Measurements from ENCODE around the gene TDRKH. TPM values are rescaled to one million over a fixed set of nuclear protein-coding genes. Genes with fewer than 3 reads are reported as not detected.

The TDRKH gene
- total and polyA plus RNA-seq, 2 experiments from 2014 or later = 10.2 to 25.6 TPM

- no peaks in the 10 kb centered on the region for H3K27me3 Mint-ChIP-seq (ENCODE audit: insufficient read depth, low read depth, poor library complexity)
- H3F3A ChIP-seq (replicated peaks; ENCODE audit: low read depth) = no peaks in the 10 kb centered on the region
- no peak overlapping the region for H3K27ac Mint-ChIP-seq
- H3K4me3 Mint-ChIP-seq = no peak overlapping the region
- H3K27me3 ChIP-seq (ENCODE audit: insufficient read depth) = no peaks in the 10 kb centered on the region
- H3K4me2 ChIP-seq = no peak overlapping the region
- H3K9me3 Mint-ChIP-seq = no peaks in the 10 kb centered on the region
- peaks cover 29% of the 10 kb centered on the region for H3K36me3 Mint-ChIP-seq (ENCODE audit: low read depth)
- TF ChIP-seq EZH2phosphoT487 (IDR thresholded peaks at IDR 0.05; ENCODE audit: unreplicated experiment) (no peak), REST (IDR thresholded peaks at IDR 0.05; ENCODE audit: unreplicated experiment) (no peak), STAT1 (IDR thresholded peaks at IDR 0.05; ENCODE audit: unreplicated experiment) (no peak), ZNF114 (CRISPR knock-in tag; IDR thresholded peaks at IDR 0.05) (no peak), NANOG (IDR thresholded peaks at IDR 0.05; ENCODE audit: borderline replicate concordance) (no peak), CREB1 (CRISPR knock-in tag; IDR thresholded peaks at IDR 0.05; ENCODE audit: low read depth) (no peak), ETS1 (IDR thresholded peaks at IDR 0.05) (no peak), EZH2 (IDR thresholded peaks at IDR 0.05; ENCODE audit: low read depth, unreplicated experiment) (no peak), CTCF (conservative IDR thresholded peaks at IDR 0.05; ENCODE audit: low read depth in 2 of 2) (no peak), ZNF462 (CRISPR knock-in tag; IDR thresholded peaks at IDR 0.05) (no peak), ZNF331 (CRISPR knock-in tag; IDR thresholded peaks at IDR 0.05; ENCODE audit: low read depth) (no peak), POLR2AphosphoS5 (IDR thresholded peaks at IDR 0.05; ENCODE audit: low read depth) (no peak), JUNB (IDR thresholded peaks at IDR 0.05; ENCODE audit: unreplicated experiment) (no peak)
- H2AFZ ChIP-seq = no peak overlapping the region
- H3K79me2 ChIP-seq (replicated peaks; ENCODE audit: insufficient read depth) = no peaks in the 10 kb centered on the region
- no peak overlapping the region for H3K4me3 ChIP-seq
- no peaks in the 10 kb centered on the region for H4K20me1 ChIP-seq (replicated peaks; ENCODE audit: insufficient read depth)
- no peak for DNase-seq (ENCODE audit: low spot score)
- no peak overlapping the region for H3K27ac ChIP-seq (ENCODE audit: low read depth)
- ATAC-seq = no peak
- H3K4me1 ChIP-seq (ENCODE audit: insufficient read depth) = no peaks in the 10 kb centered on the region
- peaks cover 11% of the 10 kb centered on the region; the same call in 1 of the 2 replicates for H3K36me3 ChIP-seq (ENCODE audit: insufficient read depth)
- no peaks in the 10 kb centered on the region for H3K4me1 Mint-ChIP-seq
- H3K9me2 ChIP-seq (ENCODE audit: insufficient read depth) = no peaks in the 10 kb centered on the region
These were observed 13.0 kb downstream of the TDRKH start for GRCh38 chr1:151777317-151777716.

All from GM23338 (cell line).